ENCODE data around the gene LIMS2.

Gene LIMS2

DNA sequence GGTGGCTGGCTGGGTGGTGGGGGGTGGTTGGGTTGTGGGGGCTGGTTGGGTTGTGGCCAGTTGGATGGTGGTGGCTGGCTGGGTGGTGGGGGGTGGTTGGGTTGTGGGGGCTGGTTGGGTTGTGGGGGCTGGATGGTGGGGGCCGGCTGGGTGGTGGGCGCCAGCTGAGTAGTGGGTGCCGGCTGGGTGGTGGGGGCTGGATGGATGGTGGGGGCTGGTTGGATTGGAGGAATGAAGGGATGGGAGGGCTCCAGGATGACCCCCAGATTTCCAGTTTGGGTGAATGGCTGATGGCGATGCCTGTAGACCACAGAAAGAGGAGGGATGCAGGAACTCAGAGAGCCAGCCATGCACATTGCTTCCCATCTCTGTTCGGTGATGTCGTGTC, 56.1 kb downstream of the LIMS2 start:
- DNase-seq, result no peak

GRCh38 chr2:127618551-127619202, 56.7 kb downstream of the LIMS2 start:
- no peak for DNase-seq

DNA sequence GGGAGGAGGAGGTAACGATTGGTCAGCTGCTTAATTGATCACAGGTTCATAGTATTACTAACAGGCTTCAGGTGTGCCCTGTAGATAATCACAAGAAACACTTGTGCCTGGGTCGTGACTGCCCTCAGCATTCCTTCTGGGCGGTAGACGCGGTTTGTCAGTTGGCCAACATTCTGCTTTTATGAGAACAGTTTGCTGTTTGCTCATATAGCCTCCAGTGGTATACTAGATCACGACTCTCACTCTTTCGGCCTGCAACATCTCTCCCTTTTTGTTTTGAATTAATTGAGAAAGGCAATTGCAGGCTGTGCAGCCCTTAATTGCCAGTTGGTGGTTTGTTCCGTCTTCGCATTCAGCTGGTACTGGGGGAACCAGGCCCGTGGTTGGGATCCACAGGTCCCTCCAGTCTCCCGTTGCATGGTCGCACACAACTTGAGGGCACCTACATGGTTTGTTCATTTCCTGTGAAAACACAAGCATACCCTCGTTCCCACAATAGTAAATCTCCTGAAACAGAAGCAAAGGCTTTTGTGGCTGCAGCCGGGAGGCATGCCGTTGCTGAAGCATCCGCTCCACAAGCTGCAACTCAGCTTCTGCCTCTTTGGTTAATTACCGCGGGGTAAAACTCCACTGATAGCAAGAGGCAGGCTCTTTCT, 59.7 kb downstream of the LIMS2 start:
- no peak for DNase-seq

- DNase-seq, result no peak
These were observed 60.6 kb downstream of the LIMS2 start for GRCh38 chr2:127614731-127615130.

GRCh38 chr2:127614246-127614645, 61.1 kb downstream of the LIMS2 start:
- DNase-seq, result no peak

- no peak for DNase-seq
These were observed 63.1 kb downstream of the LIMS2 start for GRCh38 chr2:127612111-127612822.

- DNase-seq, result no peak
These were observed 64.0 kb downstream of the LIMS2 start for GRCh38 chr2:127611076-127611925.

DNA sequence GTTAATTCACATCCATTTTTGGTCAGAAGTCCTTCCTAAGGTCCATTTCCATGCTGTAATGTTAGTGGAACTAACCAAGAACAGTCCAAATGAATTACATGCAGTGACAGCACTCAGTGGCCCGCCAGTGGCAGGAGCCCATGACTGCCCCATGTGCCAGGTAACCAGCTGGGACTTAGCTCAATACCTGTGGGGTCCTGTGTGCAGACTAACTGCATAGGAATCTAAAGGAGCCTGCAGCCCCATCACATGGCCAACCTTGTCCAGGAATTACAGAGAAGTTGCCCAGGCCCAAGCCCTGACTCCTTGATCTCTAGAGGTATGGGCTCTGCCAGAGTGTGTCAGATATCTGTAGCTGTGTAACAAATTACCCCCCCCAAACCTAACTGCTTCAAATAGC, 64.8 kb downstream of the LIMS2 start:
- no peak for DNase-seq

DNA sequence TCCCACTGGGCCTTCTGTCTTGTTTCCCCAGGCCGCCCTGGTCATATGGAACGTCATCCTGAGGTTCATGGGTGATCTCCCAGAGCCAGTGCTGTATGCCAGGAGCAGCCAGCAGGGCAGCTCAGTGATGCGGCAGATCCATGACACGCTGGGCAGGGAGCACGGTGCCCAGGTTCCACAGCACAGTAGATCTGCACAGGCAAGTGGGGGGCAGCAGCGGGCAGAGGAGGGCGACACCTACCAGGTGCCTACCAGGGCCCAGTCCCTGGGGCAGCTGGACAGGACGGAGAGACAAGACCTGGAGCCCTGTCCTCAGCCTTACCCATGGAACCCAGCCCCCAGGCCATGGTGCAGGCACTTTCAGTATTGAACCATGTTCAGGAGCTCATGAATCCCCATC, 65.5 kb downstream of the LIMS2 start:
- DNase-seq, result no peak

- no peak for DNase-seq
These were observed 66.1 kb downstream of the LIMS2 start for GRCh38 chr2:127609031-127609751.

- no peak for DNase-seq
These were observed 67.0 kb downstream of the LIMS2 start for GRCh38 chr2:127608061-127609030.

- no peak for DNase-seq
These were observed 67.9 kb downstream of the LIMS2 start for GRCh38 chr2:127607399-127607908.

GRCh38 chr2:127606625-127607398, 68.5 kb downstream of the LIMS2 start:
- no peak for DNase-seq

DNA sequence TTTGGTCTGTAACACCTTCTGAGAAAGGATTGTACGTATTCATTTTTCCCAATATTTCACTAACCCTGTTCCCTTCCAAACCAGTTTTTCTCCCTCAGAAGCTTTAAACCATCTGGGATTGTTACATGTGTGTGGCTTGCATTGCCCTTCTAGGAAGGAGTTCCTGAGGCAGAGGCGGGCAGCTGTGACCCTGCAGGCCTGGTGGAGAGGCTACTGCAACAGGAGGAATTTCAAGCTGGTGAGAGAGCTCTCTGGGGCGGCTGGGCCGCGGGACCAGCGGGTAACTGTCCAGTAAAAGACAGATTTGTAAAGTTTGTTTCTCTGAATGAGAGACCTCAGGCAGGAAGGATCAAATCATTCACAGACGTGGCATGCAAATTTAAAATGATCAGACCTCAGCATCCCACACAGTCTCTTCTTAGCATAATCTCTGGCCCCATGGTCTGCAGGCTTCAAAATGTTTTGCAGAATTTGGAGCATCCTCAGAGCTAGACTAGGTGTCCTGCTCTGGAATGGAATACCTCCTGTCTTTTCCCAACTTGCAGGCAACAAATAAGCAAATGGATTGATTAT, 69.6 kb downstream of the LIMS2 start:
- no peak for DNase-seq

- DNase-seq, result no peak
These were observed 70.3 kb downstream of the LIMS2 start for GRCh38 chr2:127604986-127605385.

DNA sequence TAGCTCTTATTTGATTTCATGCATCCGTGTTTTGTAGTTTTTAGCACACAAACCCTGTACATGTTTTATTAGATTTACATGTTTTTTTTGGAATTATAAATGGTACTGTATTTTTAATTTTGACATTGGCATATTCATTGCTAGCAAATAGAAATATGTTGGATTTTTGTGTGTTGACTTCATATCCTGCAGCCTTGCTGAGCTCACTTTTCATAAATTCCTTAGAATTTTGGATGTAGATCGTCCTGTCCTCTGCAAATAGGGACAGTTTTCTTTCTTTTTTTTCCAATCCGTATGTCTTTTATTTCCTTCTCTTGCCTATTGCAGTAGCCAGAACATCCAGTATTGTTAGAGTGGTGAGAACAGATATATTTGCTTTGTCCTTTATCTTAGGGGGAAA, 76.1 kb downstream of the LIMS2 start:
- no peak for DNase-seq

GRCh38 chr2:127598711-127599110, 76.6 kb downstream of the LIMS2 start:
- DNase-seq, result no peak

DNA sequence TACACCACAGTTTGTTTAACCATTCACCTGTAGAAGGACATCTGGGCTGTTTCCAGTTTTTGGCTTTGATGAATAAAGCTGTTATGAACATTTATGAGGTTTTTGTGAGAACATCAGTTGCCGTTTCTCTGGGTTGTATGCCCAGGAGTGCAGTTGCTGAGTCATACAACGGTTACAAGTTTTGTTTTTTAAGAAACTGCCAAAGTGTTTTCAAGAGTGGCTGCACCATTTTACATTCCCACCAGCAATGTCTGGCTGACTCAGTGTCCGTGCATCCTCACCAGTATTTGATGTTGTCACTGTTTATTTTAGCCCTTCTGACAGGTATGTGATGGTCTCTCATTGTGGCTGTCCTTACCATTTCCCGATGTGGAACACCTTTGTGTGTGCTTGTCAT, 77.3 kb downstream of the LIMS2 start:
- DNase-seq, result no peak

- no peak for DNase-seq
These were observed 78.0 kb downstream of the LIMS2 start for GRCh38 chr2:127597046-127597983.
